Measurements from ENCODE around the gene PCDHB14.
"Not testable (repeated sequence)": the region's sequence is repeated elsewhere in the genome, so short reads cannot be mapped to it uniquely, and the experiment has no call there.

The PCDHB14 gene

GRCh38 chr5:141208478-141208877 is 14.7 kb upstream of the PCDHB14 start, which contains the start of gene PCDHB12:
Gene PCDHB12 (plus strand): TSS chr5:141208719. CDS start chr5:141208908, 189 bp downstream.
- DNase-seq (ENCODE audit: low read depth), result no peak
- H3K4me3 ChIP-seq (ENCODE audit: low read length), result no peak within 1 kb of the TSS

GRCh38 chr5:141210281-141210680 is 12.9 kb upstream of the PCDHB14 start:
- not testable (repeated sequence) for DNase-seq (ENCODE audit: low read depth); H3K4me3 ChIP-seq (ENCODE audit: low read length)

More at GRCh38 chr5:141208478-141208877, 14.7 kb upstream of the PCDHB14 start, which contains the start of gene PCDHB12:
- no peak for TF ChIP-seq CTCF (IDR thresholded peaks at IDR 0.05; ENCODE audit: insufficient read depth, low read depth, low read length, missing control alignments)

- DNase-seq (ENCODE audit: low read depth); H3K4me3 ChIP-seq (ENCODE audit: low read length): not testable (repeated sequence)
These were observed 12.3 kb upstream of the PCDHB14 start for GRCh38 chr5:141210849-141211248.

GRCh38 chr5:141213656-141214339 is 9.3 kb upstream of the PCDHB14 start, which contains the start of gene PCDHB13:
Gene PCDHB13 (plus strand): TSS chr5:141213919. CDS start chr5:141214124, 205 bp downstream.
- H3K4me3 ChIP-seq (ENCODE audit: low read length), result not testable (repeated sequence)
- peak; percentile 19 for TF ChIP-seq CTCF (IDR thresholded peaks at IDR 0.05; ENCODE audit: insufficient read depth, low read depth, low read length, missing control alignments)
- peak; percentile 17 for DNase-seq (ENCODE audit: low read depth)

- DNase-seq (ENCODE audit: low read depth); H3K4me3 ChIP-seq (ENCODE audit: low read length): not testable (repeated sequence)
These were observed 8.6 kb upstream of the PCDHB14 start for GRCh38 chr5:141214583-141214982.

GRCh38 chr5:141215504-141215903 is 7.6 kb upstream of the PCDHB14 start:
- not testable (repeated sequence) for DNase-seq (ENCODE audit: low read depth); H3K4me3 ChIP-seq (ENCODE audit: low read length)

GRCh38 chr5:141216035-141216434 is 7.1 kb upstream of the PCDHB14 start:
- H3K4me3 ChIP-seq (ENCODE audit: low read length); DNase-seq (ENCODE audit: low read depth): not testable (repeated sequence)

GRCh38 chr5:141224844-141225243 is 1.7 kb downstream of the PCDHB14 start:
- DNase-seq (ENCODE audit: low read depth); H3K4me3 ChIP-seq (ENCODE audit: low read length): not testable (repeated sequence)

- H3K4me3 ChIP-seq (ENCODE audit: low read length), result not testable (repeated sequence)
These were observed 2.3 kb downstream of the PCDHB14 start for GRCh38 chr5:141225421-141225820.

GRCh38 chr5:141234109-141234667 is 11.0 kb downstream of the PCDHB14 start:
- peak; percentile 2 for DNase-seq (ENCODE audit: low read depth)
- no peak overlapping the region for H3K4me3 ChIP-seq (ENCODE audit: low read length)
- peak; percentile 3 for TF ChIP-seq CTCF (IDR thresholded peaks at IDR 0.05; ENCODE audit: insufficient read depth, low read depth, low read length, missing control alignments)

More at GRCh38 chr5:141225421-141225820, 2.3 kb downstream of the PCDHB14 start:
- not testable (repeated sequence) for DNase-seq (ENCODE audit: low read depth)

GRCh38 chr5:141235922-141236321 is 12.8 kb downstream of the PCDHB14 start:
- not testable (repeated sequence) for H3K4me3 ChIP-seq (ENCODE audit: low read length); DNase-seq (ENCODE audit: low read depth)
